SJSA1 (cell line): ENCODE results near the gene FA2H. TPM values are rescaled to one million over a fixed set of nuclear protein-coding genes. Genes with fewer than 3 reads are reported as not detected.
A peak's percentile ranks its signal among the peaks of the same experiment; 100 is the strongest.
"Not testable (repeated sequence)": the region's sequence is repeated elsewhere in the genome, so short reads cannot be mapped to it uniquely, and the experiment has no call there.

Experiments
- DNase-seq, 2 experiments: peaks; one replicate each; pipeline ENCODE4 v3.0.0-alpha.2; 2015 to 2020; ENCODE audit warnings: low spot score in 2 of 2, low read depth in 1 of 2
- H3K27ac ChIP-seq: fragments of 250-450 bp; sonication (Bioruptor Pico); 2 replicates; pipeline ENCODE4 v1.5.1; 2020; ENCODE audit warnings: mild to moderate bottlenecking, moderate library complexity
- H3K27me3 ChIP-seq: fragments of 250-450 bp; sonication (Bioruptor Pico); replicated peaks from 2 replicates; pipeline ENCODE4 v1.5.1; 2020; ENCODE audit warnings: mild to moderate bottlenecking, moderate library complexity
- H3K36me3 ChIP-seq: fragments of 250-450 bp; sonication (Bioruptor Pico); 2 replicates; pipeline ENCODE4 v1.5.1; 2020; ENCODE audit warnings: mild to moderate bottlenecking
- H3K4me1 ChIP-seq: fragments of 250-450 bp; sonication (Bioruptor Pico); replicated peaks from 2 replicates; pipeline ENCODE4 v1.6.1; 2021; ENCODE audit warnings: mild to moderate bottlenecking
- H3K4me3 ChIP-seq: fragments of 250-450 bp; sonication (Bioruptor Pico); 2 replicates; pipeline ENCODE4 v1.5.1; 2020; ENCODE audit warnings: mild to moderate bottlenecking
- H3K9me3 ChIP-seq: fragments of 250-450 bp; sonication (Bioruptor Pico); replicated peaks from 2 replicates; pipeline ENCODE4 v1.5.1; 2020; ENCODE audit warnings: mild to moderate bottlenecking
- total RNA-seq: library from RNA; depleted of rRNA; stranded (reverse); fragments of >200 nt; shearing (Covaris generic); gene quantifications from 2 replicates; pipeline ENCODE4 v1.2.3, GENCODE V29; 2014

Gene FA2H
- total RNA-seq, 1 experiment from 2014 or later, result not detected

- Histone ChIP-seq H3K27ac (peak overlapping the region; percentile 80), H3K36me3 (no peaks in the 10 kb centered on the region), H3K4me1 (peaks cover 35% of the 10 kb centered on the region), H3K9me3 (no peaks in the 10 kb centered on the region), H3K27me3 (no peaks in the 10 kb centered on the region), H3K4me3 (no peak overlapping the region)
- DNase-seq, result peak; percentile 81 to 83
These were observed 40.1 kb downstream of the FA2H start for GRCh38 chr16:74734361-74735161.

GRCh38 chr16:74732707-74733350 lies 41.8 kb downstream of the FA2H start:
- no peaks in the 10 kb centered on the region for H3K27me3 ChIP-seq
- H3K4me3 ChIP-seq, result no peak overlapping the region
- H3K9me3 ChIP-seq, result no peaks in the 10 kb centered on the region
- H3K36me3 ChIP-seq, result no peaks in the 10 kb centered on the region
- H3K27ac ChIP-seq, result no peak overlapping the region
- no peak for DNase-seq
- H3K4me1 ChIP-seq, result peaks cover 26% of the 10 kb centered on the region

- no peaks in the 10 kb centered on the region for H3K27me3 ChIP-seq
These were observed 42.7 kb downstream of the FA2H start for GRCh38 chr16:74731853-74732477.

GRCh38 chr16:74729783-74730683 lies 44.6 kb downstream of the FA2H start:
- peaks cover 20% of the 10 kb centered on the region for H3K4me1 ChIP-seq
- H3K27ac ChIP-seq, result no peak overlapping the region
- H3K4me3 ChIP-seq, result no peak overlapping the region
- no peak for DNase-seq
- no peaks in the 10 kb centered on the region for H3K36me3 ChIP-seq
- H3K9me3 ChIP-seq, result peaks cover 10% of the 10 kb centered on the region
- no peaks in the 10 kb centered on the region for H3K27me3 ChIP-seq

More at GRCh38 chr16:74731853-74732477, 42.7 kb downstream of the FA2H start:
- DNase-seq, result no peak
- Histone ChIP-seq H3K4me1 (peaks cover 21% of the 10 kb centered on the region), H3K27ac (no peak overlapping the region), H3K36me3 (no peaks in the 10 kb centered on the region), H3K4me3 (no peak overlapping the region), H3K9me3 (peaks cover 6% of the 10 kb centered on the region)

- Histone ChIP-seq H3K4me3 (no peak overlapping the region), H3K9me3 (peaks cover 10% of the 10 kb centered on the region), H3K27me3 (no peaks in the 10 kb centered on the region), H3K4me1 (peaks cover 13% of the 10 kb centered on the region), H3K27ac (no peak overlapping the region), H3K36me3 (no peaks in the 10 kb centered on the region)
- no peak for DNase-seq
These were observed 46.7 kb downstream of the FA2H start for GRCh38 chr16:74727903-74728302.

GRCh38 chr16:74726716-74727115 lies 47.9 kb downstream of the FA2H start:
- no peak overlapping the region for H3K27ac ChIP-seq
- H3K4me3 ChIP-seq, result no peak overlapping the region
- H3K9me3 ChIP-seq, result peaks cover 10% of the 10 kb centered on the region
- H3K27me3 ChIP-seq, result no peaks in the 10 kb centered on the region
- no peak for DNase-seq
- H3K36me3 ChIP-seq, result no peaks in the 10 kb centered on the region
- peaks cover 13% of the 10 kb centered on the region for H3K4me1 ChIP-seq

- H3K4me3 ChIP-seq, result no peak overlapping the region
- H3K27ac ChIP-seq, result no peak overlapping the region
- peaks cover 10% of the 10 kb centered on the region for H3K9me3 ChIP-seq
- peaks cover 13% of the 10 kb centered on the region for H3K4me1 ChIP-seq
- H3K27me3 ChIP-seq, result no peaks in the 10 kb centered on the region
- no peaks in the 10 kb centered on the region for H3K36me3 ChIP-seq
- DNase-seq, result no peak
These were observed 48.8 kb downstream of the FA2H start for GRCh38 chr16:74725651-74726455.

GRCh38 chr16:74724820-74725549 lies 49.6 kb downstream of the FA2H start:
- no peak overlapping the region for H3K27ac ChIP-seq
- no peaks in the 10 kb centered on the region for H3K36me3 ChIP-seq
- no peaks in the 10 kb centered on the region for H3K27me3 ChIP-seq
- peaks cover 10% of the 10 kb centered on the region for H3K9me3 ChIP-seq
- peaks cover 13% of the 10 kb centered on the region for H3K4me1 ChIP-seq
- no peak overlapping the region for H3K4me3 ChIP-seq
- peak; percentile 58 to 86 for DNase-seq

GRCh38 chr16:74723256-74723655 lies 51.4 kb downstream of the FA2H start:
- Histone ChIP-seq H3K9me3 (peaks cover 10% of the 10 kb centered on the region), H3K4me1 (peaks cover 13% of the 10 kb centered on the region), H3K27ac (no peak overlapping the region), H3K4me3 (no peak overlapping the region), H3K27me3 (no peaks in the 10 kb centered on the region), H3K36me3 (no peaks in the 10 kb centered on the region)
- no peak for DNase-seq

GRCh38 chr16:74722156-74722555 lies 52.5 kb downstream of the FA2H start:
- H3K9me3 ChIP-seq, H3K27ac ChIP-seq, DNase-seq, H3K4me3 ChIP-seq, H3K36me3 ChIP-seq, H3K27me3 ChIP-seq: not testable (repeated sequence)
- H3K4me1 ChIP-seq, result peaks cover 13% of the 10 kb centered on the region

- H3K4me3 ChIP-seq, result no peak overlapping the region
- H3K27me3 ChIP-seq, result no peaks in the 10 kb centered on the region
- H3K4me1 ChIP-seq, result peaks cover 13% of the 10 kb centered on the region
- no peaks in the 10 kb centered on the region for H3K36me3 ChIP-seq
- H3K9me3 ChIP-seq, result peaks cover 2% of the 10 kb centered on the region
- DNase-seq, result no peak
- H3K27ac ChIP-seq, result no peak overlapping the region
These were observed 52.9 kb downstream of the FA2H start for GRCh38 chr16:74721716-74722115.

- peaks cover 13% of the 10 kb centered on the region for H3K4me1 ChIP-seq
- no peak overlapping the region for H3K4me3 ChIP-seq
- H3K36me3 ChIP-seq, result no peaks in the 10 kb centered on the region
- H3K27ac ChIP-seq, result no peak overlapping the region
- no peaks in the 10 kb centered on the region for H3K9me3 ChIP-seq
- no peak for DNase-seq
- no peaks in the 10 kb centered on the region for H3K27me3 ChIP-seq
These were observed 54.0 kb downstream of the FA2H start for GRCh38 chr16:74720579-74720978.
